SK-N-SH (cell line): ENCODE measurements around the gene LRRC32.

ENCODE experiments used
- CTCF ChIP-seq: fragments of 200-600 bp; sonication (generic); IDR thresholded peaks from 2 replicates; pipeline ENCODE4 v1.6.1; 2017; ENCODE audit warnings: antibody characterized with exemption, mild to moderate bottlenecking, moderate library complexity
- POLR2AphosphoS5 ChIP-seq: IDR thresholded peaks from 2 replicates; pipeline ENCODE4 v1.6.1; 2012; ENCODE audit warnings: low read depth, low read length
- SMC3 ChIP-seq: IDR thresholded peaks from 2 replicates; pipeline ENCODE4 v1.6.1; 2012; ENCODE audit warnings: low read depth, low read length, improper control_type of control experiment
- TEAD4 ChIP-seq: IDR thresholded peaks from 2 replicates; pipeline ENCODE4 v1.4.0; 2012; ENCODE audit warnings: mild to moderate bottlenecking, borderline replicate concordance; ENCODE audit not compliant: insufficient read depth
- USF2 ChIP-seq: fragments of 150-350 bp; IDR thresholded peaks from 2 replicates; pipeline ENCODE4 v1.6.1; 2017; ENCODE audit warnings: antibody characterized with exemption, low read length, low read depth, borderline replicate concordance

- TF ChIP-seq CTCF (no peak), SMC3 (no peak), POLR2AphosphoS5 (no peak), TEAD4 (no peak), USF2 (no peak)
Observed at GRCh38 chr11:76690736-76691135, 20.2 kb upstream of the LRRC32 start.
